ENCODE data around the gene LYPD6B. TPM values are rescaled to one million over a fixed set of nuclear protein-coding genes. Genes with fewer than 3 reads are reported as not detected.

Gene LYPD6B
- polyA plus RNA-seq, 1 donor from 2014 or later, result 7.8 TPM

DNA sequence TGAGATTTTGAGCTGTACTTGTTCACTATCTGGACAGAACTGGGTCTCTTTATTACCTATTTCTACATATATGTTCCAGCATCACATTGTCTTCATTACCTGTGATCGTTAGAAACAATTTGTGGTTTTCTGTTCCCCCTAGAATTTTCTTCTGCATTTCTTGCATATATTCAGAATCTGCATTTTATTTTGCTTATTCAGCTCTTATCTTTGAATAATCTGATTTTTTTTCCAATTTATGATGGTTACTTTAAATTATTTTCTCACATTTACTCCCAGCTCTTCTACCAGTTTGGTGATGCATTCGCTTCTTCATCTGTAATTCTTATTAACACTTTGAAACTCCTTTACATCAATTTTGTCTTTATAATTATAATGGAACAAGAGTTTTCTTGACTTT, 55.1 kb downstream of the LYPD6B start:
- no peak overlapping the region for H3K27ac Mint-ChIP-seq
- peaks cover 5% of the 10 kb centered on the region for H3K27me3 Mint-ChIP-seq
- H3K9me3 Mint-ChIP-seq, result no peaks in the 10 kb centered on the region
- no peak overlapping the region for H3K4me3 Mint-ChIP-seq
- peaks cover 2% of the 10 kb centered on the region for H3K36me3 Mint-ChIP-seq
- H3K4me1 Mint-ChIP-seq, result peaks cover 4 to 7% (median 5%) of the 10 kb centered on the region in 3 donors

DNA sequence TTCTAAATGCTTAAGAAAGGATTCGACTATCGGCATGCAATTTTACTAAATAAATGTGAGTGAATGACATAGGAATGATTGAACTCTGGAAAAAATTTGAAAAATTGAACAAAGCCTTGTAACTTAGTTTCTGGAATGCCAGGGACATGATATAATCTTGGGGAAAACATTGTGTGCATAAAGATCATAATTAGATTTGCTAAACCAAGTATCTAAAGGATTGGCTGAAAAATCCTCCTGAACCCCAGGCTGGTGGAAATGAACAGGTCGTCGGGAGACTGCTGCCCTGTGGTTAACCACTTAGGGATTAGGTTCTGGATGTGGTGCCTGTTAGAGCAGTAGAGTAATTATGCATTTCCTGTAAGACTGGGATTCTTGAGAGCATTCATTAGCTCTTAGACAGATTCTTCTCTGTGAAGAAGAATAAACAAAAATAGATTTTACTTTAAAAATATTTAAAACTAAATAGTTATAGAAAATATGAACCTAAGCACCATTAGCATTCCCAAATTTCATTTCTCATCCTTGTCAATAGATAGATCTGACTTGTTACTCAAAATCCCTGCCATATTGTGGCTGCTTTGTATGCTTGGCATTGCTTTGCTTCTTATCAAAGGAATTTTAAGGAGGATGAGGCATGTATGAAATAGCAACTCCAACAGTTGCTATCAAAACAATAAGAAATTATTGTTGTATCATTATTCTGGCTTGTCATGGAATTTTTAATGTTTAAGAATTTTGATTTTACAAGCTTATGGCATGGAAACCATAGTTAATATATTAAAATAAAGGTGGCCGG, 55.9 kb downstream of the LYPD6B start:
- Mint-ChIP-seq H3K4me3 (no peak overlapping the region), H3K36me3 (peaks cover 2% of the 10 kb centered on the region), H3K9me3 (no peaks in the 10 kb centered on the region), H3K4me1 (peaks cover 0 to 5% (median 2%) of the 10 kb centered on the region in 3 donors), H3K27me3 (peaks cover 5% of the 10 kb centered on the region), H3K27ac (no peak overlapping the region)

DNA sequence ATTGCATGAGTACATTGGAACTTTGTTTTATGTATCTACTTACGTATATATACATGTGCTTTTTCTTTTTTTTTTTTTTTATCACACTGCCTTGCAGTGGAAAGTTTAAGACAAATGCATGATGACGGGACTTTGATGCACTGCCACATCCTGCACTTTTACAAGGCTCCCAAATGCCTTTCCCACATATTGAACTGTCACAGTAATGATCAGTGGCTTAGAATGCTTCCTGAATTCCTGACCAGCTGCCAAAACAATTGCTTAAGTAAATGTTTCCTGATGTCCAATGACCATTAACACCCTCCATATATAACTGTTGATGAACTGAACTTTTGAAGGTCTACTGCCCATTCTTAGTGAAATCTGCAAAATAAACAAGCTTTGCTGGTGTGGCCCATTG, 60.2 kb downstream of the LYPD6B start:
- Mint-ChIP-seq H3K27me3 (peaks cover 5% of the 10 kb centered on the region), H3K4me1 (peaks cover 0 to 4% (median 4%) of the 10 kb centered on the region in 3 donors), H3K4me3 (no peak overlapping the region), H3K27ac (no peak overlapping the region), H3K36me3 (no peaks in the 10 kb centered on the region), H3K9me3 (peaks cover 0 to 2% (median 0%) of the 10 kb centered on the region in 3 donors)

DNA sequence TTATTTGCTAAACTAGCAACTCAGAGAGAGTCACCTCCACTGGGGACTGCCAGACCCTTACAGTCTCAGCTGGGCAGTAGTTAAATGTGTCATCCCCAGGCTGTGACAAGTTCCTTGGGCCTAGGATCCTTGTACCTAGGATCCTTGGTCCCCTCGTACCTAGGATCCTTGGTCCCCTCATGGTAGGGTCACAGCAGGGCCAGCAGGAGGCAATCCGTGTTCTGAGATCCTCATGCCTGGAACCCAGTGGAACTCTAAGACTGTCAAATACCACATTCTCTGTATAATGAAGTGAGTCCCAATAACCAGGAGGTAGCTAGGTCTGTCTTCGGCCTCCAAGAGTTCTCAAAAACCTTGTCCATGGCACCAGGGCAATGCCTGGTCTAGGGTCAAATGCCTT, 60.8 kb downstream of the LYPD6B start:
- Mint-ChIP-seq H3K4me1 (peaks cover 0 to 4% (median 4%) of the 10 kb centered on the region in 3 donors), H3K36me3 (no peaks in the 10 kb centered on the region), H3K9me3 (peaks cover 0 to 2% (median 0%) of the 10 kb centered on the region in 3 donors), H3K27me3 (peaks cover 3% of the 10 kb centered on the region), H3K4me3 (no peak overlapping the region), H3K27ac (no peak overlapping the region)

DNA sequence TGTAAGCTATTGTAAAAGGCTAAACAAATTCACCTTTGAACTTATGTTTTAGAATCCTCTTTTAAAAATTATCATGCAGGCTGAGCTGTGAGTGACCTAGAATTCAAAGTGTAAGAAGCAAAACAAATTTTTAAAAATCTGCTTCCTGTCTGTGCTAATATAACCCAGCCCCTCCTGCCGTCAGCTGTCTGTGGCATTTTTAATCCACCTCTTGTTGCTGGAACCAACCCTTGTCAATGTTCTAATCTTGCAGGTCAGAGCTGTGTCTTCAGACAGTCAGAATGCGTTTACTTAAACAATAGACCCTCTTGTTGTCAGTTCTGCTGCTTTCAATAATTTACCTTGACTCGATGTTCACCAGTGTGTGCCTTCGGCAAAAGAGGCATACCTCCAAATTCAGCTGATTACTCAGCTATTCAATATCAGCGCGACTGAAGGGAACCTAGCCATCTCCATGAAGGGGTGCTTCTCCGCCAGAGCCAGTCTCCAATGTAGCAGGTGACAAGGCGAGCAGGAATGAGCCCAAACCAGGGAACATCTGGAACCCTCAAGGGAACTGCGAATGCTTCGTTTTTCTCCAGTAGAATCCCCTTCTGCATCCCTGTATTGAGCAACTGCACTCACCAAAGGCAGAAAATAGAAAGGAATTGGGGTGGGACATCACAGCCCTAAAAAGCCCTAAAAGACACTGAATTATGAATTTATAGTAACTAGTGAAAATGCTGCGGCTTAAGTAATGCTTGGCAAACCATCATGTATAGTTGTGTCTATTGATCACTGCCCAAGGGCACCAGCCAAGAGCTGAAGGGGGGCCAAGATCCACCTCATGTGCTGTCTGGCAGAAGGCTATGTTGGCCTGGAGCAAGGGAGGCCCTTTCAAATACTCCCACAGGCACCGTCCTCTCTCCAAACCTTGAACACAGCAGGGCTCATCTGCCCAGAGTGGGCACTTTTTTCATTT, 62.5 kb downstream of the LYPD6B start:
- peaks cover 2% of the 10 kb centered on the region for H3K36me3 Mint-ChIP-seq
- peaks cover 0 to 4% (median under 1%) of the 10 kb centered on the region in 3 donors for H3K4me1 Mint-ChIP-seq
- H3K4me3 Mint-ChIP-seq, result peak overlapping the region in 1 of 4 donors; percentile 23
- peaks cover under 1 to 5% (median 5%) of the 10 kb centered on the region in 3 donors for H3K9me3 Mint-ChIP-seq
- H3K27me3 Mint-ChIP-seq, result no peaks in the 10 kb centered on the region
- no peak overlapping the region for H3K27ac Mint-ChIP-seq

DNA sequence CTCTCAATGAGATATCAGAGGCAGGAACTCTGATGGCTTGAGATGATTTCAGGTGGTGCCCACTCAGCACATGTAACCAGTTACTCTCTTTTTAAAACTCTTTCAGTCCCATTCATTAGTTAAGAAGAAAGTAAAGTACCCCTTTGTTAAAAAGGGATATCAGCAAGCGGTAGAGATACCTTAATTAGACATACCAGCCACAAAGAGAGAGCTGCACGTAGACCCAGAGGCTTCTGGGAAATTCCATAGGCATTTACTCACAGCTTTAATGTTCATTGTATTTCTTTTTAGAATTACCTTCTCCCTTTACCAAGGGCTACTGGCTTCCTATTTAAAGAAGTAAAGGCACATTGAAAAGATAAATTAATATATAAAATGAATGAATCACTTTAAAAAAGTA, 63.3 kb downstream of the LYPD6B start:
- peaks cover 0 to 4% (median 0%) of the 10 kb centered on the region in 3 donors for H3K4me1 Mint-ChIP-seq
- H3K4me3 Mint-ChIP-seq, result no peak overlapping the region
- peaks cover 5 to 13% (median 6%) of the 10 kb centered on the region in 3 donors for H3K9me3 Mint-ChIP-seq
- H3K36me3 Mint-ChIP-seq, result peaks cover 2% of the 10 kb centered on the region
- no peaks in the 10 kb centered on the region for H3K27me3 Mint-ChIP-seq
- H3K27ac Mint-ChIP-seq, result no peak overlapping the region

DNA sequence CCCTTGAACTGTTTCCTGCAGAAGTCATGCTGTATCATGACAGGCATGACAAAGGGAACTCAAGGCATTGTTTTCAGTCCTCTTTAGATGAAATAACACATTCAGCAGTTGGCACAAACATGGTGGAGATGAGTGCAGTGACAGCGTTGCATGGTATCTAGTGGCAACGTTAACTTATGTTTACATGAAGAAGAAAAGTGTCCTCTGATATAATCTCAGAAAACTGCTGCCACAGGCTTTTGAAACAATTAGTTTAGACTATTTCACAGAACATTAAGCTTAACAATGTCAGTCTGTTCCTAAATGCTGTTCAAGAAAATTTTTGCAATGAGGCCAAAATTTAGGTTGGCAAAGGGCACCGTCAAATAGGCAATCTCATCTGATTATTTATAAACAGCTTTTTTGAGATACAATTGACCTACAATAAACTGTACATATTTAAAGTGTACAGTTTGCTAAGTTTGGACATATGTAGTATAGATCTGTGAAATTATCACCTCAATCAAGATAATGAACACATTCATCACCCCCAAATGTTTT, 64.7 kb downstream of the LYPD6B start:
- peaks cover 10 to 24% (median 10%) of the 10 kb centered on the region in 3 donors for H3K9me3 Mint-ChIP-seq
- no peak overlapping the region for H3K4me3 Mint-ChIP-seq
- no peaks in the 10 kb centered on the region for H3K27me3 Mint-ChIP-seq
- H3K36me3 Mint-ChIP-seq, result peaks cover 4% of the 10 kb centered on the region
- H3K4me1 Mint-ChIP-seq, result peaks cover 0 to 4% (median 0%) of the 10 kb centered on the region in 3 donors
- H3K27ac Mint-ChIP-seq, result no peak overlapping the region

DNA sequence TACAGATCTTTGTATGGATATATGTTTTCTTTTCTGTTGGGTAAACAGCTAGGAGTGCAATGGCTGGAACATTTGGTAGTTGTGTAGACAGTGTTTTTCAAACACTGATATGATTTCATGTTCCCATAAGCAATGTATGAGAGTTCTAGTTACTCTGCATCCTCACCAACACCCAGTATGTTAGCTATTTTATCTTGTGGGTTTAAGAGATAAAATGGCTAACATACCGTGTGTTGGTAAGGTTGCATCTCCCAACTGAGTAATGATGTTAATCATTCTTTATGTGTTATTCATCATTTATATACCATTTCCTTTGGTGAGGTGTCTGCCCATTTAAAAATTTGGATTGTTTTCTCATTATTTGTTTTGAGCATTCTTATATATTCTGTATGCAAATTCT, 65.7 kb downstream of the LYPD6B start:
- Mint-ChIP-seq H3K9me3 (peaks cover 10 to 30% (median 11%) of the 10 kb centered on the region in 3 donors), H3K4me3 (no peak overlapping the region), H3K4me1 (peaks cover 0 to 2% (median 0%) of the 10 kb centered on the region in 3 donors), H3K27ac (no peak overlapping the region), H3K27me3 (no peaks in the 10 kb centered on the region), H3K36me3 (peaks cover 4% of the 10 kb centered on the region)

DNA sequence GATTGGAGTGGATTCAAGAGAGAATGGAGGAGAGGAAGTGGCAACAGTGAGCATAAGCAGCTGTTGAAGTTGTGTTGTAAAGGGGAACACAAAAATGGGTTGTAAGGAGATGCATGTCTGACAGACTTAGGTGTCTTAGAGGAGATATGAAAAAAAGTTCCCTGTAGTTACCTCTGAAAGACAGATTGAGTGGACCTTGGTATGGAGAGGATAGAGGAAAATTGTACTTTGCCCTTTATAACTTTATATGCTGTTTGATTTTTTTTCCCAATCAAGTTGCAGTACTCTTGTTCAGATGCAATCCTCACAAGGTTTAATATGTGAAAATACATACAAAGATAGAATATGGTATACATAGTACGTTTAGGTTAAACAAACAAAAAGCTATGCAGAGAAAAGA, 73.6 kb downstream of the LYPD6B start:
- H3K27me3 Mint-ChIP-seq, result no peaks in the 10 kb centered on the region
- H3K9me3 Mint-ChIP-seq, result peaks cover 6 to 25% (median 7%) of the 10 kb centered on the region in 3 donors
- H3K4me3 Mint-ChIP-seq, result no peak overlapping the region
- H3K36me3 Mint-ChIP-seq, result peaks cover 1% of the 10 kb centered on the region
- no peak overlapping the region for H3K27ac Mint-ChIP-seq
- H3K4me1 Mint-ChIP-seq, result peaks cover 0 to 2% (median 0%) of the 10 kb centered on the region in 3 donors

DNA sequence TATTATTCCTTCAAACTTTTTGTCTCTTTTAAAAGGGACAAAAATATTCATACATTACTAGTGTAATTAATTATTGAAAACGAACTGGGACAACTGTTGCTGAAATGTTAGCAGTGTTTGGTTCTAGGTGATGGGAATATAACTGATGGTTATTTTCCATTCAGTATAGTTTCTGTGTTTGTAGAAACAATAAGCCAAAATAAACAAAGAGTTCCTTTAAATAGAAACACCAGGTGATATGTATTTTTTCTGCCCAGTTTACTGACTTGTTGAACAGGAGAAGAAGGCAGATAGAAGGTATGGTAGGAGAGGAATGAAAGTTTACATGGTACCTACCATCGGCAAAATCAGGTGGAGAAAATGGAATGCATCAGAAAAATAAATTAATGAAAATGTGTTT, 74.2 kb downstream of the LYPD6B start:
- Mint-ChIP-seq H3K9me3 (peaks cover 4 to 18% (median 6%) of the 10 kb centered on the region in 3 donors), H3K4me3 (no peak overlapping the region), H3K36me3 (no peaks in the 10 kb centered on the region), H3K27ac (no peak overlapping the region), H3K27me3 (no peaks in the 10 kb centered on the region), H3K4me1 (peaks cover 0 to 2% (median 0%) of the 10 kb centered on the region in 3 donors)

DNA sequence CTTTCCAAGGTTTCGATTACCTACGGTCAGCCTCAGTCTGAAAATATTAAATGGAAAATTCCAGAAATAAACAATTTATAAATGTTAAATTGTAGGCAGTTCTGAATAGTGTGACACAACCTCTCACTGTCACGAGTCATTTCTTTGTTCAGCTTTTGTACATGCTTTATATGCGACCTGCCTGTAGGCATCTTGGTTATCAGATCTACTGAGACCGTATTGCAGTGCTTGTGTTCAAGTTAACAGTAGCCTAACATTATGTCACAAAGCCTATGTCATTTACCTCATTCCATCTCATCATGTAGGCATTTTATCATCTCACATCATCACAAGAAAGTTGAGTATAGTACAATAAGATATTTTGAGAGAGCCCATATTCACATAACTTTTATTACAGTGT, 77.3 kb downstream of the LYPD6B start:
- Mint-ChIP-seq H3K4me3 (no peak overlapping the region), H3K9me3 (peaks cover 0 to 9% (median 2%) of the 10 kb centered on the region in 3 donors), H3K27me3 (peaks cover 2% of the 10 kb centered on the region), H3K27ac (no peak overlapping the region), H3K36me3 (peaks cover 3% of the 10 kb centered on the region), H3K4me1 (peaks cover 0 to 4% (median 0%) of the 10 kb centered on the region in 3 donors)

DNA sequence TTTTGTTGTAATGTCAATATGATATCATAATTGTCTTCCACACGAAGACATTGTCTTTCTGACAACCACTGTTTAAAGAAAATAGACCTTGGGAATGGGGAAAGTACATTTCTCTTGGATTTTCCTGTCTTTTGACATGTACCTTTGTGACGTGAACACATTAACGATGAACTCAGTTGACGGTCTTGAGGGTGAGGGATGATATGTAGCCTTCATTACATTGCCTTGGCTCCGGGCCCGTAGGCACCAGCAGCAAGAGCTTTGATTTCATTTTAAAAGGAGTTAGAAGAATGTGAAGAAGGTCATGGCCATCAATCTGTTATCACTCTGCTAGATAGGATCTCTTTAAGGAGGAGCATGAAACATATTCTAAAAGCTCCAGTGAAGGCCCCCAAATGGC, 80.9 kb downstream of the LYPD6B start:
- H3K4me1 Mint-ChIP-seq, result peaks cover 0 to 2% (median 2%) of the 10 kb centered on the region in 3 donors
- H3K27me3 Mint-ChIP-seq, result peaks cover 2% of the 10 kb centered on the region
- H3K9me3 Mint-ChIP-seq, result peaks cover 0 to 9% (median 2%) of the 10 kb centered on the region in 3 donors
- H3K27ac Mint-ChIP-seq, result no peak overlapping the region
- peaks cover 3% of the 10 kb centered on the region for H3K36me3 Mint-ChIP-seq
- no peak overlapping the region for H3K4me3 Mint-ChIP-seq

DNA sequence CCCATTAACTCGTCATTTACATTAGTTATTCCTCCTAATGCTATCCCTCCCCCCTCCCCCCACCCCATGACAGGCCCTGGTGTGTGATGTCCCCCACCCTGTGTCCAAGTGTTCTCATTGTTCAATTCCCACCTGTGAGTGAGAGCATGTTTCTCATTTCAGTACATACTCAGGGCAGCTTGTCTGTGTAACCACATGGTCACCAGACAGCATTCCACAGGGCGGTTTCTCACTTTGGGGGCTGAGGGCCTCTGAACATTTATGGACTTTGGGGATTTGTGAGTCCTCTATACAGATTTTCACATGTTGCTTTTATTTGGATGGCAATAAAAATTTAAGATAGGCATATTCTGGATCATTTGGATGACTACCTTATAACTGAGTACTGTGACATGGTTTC, 84.0 kb downstream of the LYPD6B start:
- H3K27me3 Mint-ChIP-seq, result peaks cover 2% of the 10 kb centered on the region
- peaks cover 0 to 2% (median 2%) of the 10 kb centered on the region in 3 donors for H3K4me1 Mint-ChIP-seq
- H3K27ac Mint-ChIP-seq, result no peak overlapping the region
- H3K9me3 Mint-ChIP-seq, result no peaks in the 10 kb centered on the region
- H3K4me3 Mint-ChIP-seq, result no peak overlapping the region
- H3K36me3 Mint-ChIP-seq, result peaks cover 6% of the 10 kb centered on the region

DNA sequence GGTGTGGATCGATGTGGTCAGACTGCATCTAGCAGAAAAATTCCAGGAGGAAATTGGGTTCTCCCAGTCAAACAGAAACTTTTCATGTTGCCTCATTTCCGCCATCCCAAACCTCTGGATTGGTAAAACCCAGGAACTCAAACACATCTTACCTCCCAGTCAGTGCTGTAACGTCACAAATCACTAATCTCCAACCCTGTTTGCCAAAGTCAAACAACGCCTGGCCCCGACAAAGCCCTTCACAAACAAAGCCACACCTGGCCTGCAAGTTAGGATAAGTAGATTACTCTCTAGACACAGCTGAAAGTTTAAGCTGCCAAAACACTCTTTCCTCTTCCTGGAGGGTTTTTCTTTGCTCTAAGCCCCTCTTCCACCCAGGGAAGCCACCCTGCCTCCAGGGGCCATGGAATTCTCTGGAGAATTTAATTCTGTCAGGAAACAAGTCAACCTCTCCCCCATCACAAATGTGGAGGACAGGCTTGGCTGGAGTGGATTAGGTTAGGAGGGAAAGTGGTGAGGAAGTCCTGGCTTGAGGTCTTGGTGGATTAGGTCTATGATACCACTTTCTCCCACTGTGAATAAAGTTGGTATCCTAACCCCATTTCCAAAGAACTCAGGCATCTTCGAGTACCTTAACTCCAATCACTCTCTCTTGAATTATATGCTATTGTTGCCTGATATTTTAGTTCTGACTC, 86.7 kb downstream of the LYPD6B start:
- Mint-ChIP-seq H3K27me3 (peaks cover 2% of the 10 kb centered on the region), H3K9me3 (no peaks in the 10 kb centered on the region), H3K27ac (no peak overlapping the region), H3K4me3 (no peak overlapping the region), H3K36me3 (peaks cover 3% of the 10 kb centered on the region), H3K4me1 (peaks cover 2 to 12% (median 9%) of the 10 kb centered on the region in 3 donors)
